Right lobe of liver (tissue), 6 donors: ENCODE measurements around the gene CPNE9. TPM values are rescaled to one million over a fixed set of nuclear protein-coding genes. Genes with fewer than 3 reads are reported as not detected.

Experiments
- ATAC-seq, 4 donors: fragments of 200-7000 bp; cut with Tn5 transposase; one replicate each; pipeline ENCODE4 v1.9.1; 2020; ENCODE audit warnings: mild to moderate bottlenecking in 4 of 4, moderate library complexity in 4 of 4
- DNase-seq, 3 donors: peaks; one replicate each; pipeline ENCODE4 v3.0.0-alpha.2; 2020
- H3K27ac ChIP-seq, 3 donors: fragments of 200-600 bp; one replicate each; pipeline ENCODE4 v1.8.0; 2022
- H3K27me3 ChIP-seq, 2 donors: fragments of 200-600 bp; one replicate each; pipeline ENCODE4 v1.8.0; 2022
- H3K36me3 ChIP-seq, 4 donors: fragments of 200-600 bp; sonication (generic) in 1 of 4; one replicate each; pipeline versions ENCODE4 v1.5.1 to v1.8.0; 2017 to 2022; ENCODE audit warnings: control low read depth in 1 of 4
- H3K4me1 ChIP-seq, 4 donors: fragments of 200-600 bp; sonication (generic) in 1 of 4; one replicate each; pipeline versions ENCODE4 v1.5.1 to v1.8.0; 2017 to 2022; ENCODE audit warnings: control low read depth in 1 of 4
- H3K4me3 ChIP-seq, 3 donors: fragments of 200-600 bp; one replicate each; pipeline ENCODE4 v1.8.0; 2022
- H3K9me3 ChIP-seq, 4 donors: fragments of 200-600 bp; sonication (generic) in 1 of 4; one replicate each; pipeline versions ENCODE4 v1.5.1 to v1.8.0; 2017 to 2022; ENCODE audit warnings: control low read depth in 1 of 4
- POLR2A ChIP-seq: fragments of 450-650 bp; IDR thresholded peaks from one replicate; pipeline ENCODE4 v1.6.1; 2017; ENCODE audit warnings: antibody characterized with exemption, mild to moderate bottlenecking
- WGBS: methylation state at CpG from one replicate; pipeline ENCODE4 v1.1.6; 2018; ENCODE audit warnings: low coverage, low lambda C conversion rate; ENCODE audit not compliant: insufficient coverage; ENCODE audit errors: missing lambda C conversion rate; 5-methylcytosine and 5-hydroxymethylcytosine counted together
- intact Hi-C, 2 donors: fragments of 100-400 bp; cut with DNase I; formaldehyde crosslinking; loops; one replicate each; pipeline versions ENCODE4 v1.11.2 to v1.14.1; 2022
- total RNA-seq, 6 experiments: library from RNA; depleted of rRNA in 2 of 6; stranded (reverse); fragments of >200 nt in 2 of 6; fragmentation: NEBNext Ultra II Directional in 3 of 6; extraction: Animal tissue kit (Norgen Biotek cat#: 25700) in 3 of 6; gene quantifications; one replicate each; pipeline versions ENCODE4 v1.1.0 to v1.2.4, GENCODE V29; 2016 to 2023
- TF ChIP-seq, protein P1 (sequence below), 4 donors: fragments of 200-600 bp in 3 of 4; fragments of 450-650 bp in 1 of 4; IDR thresholded peaks; one replicate each; pipeline versions ENCODE4 v1.5.1 to v1.8.0; 2016 to 2022; ENCODE audit warnings: antibody characterized with exemption in 4 of 4, mild to moderate bottlenecking in 2 of 4
- donor health status: DM: no; HTN: yes; CAD: no.
- donor health status: DM: no; HTN: no; CAD: no.
- donor health status: DM: no; HTN: no; CAD: no.
- donor health status: DM: no; HTN: yes; CAD: no.
- donor health status: DM: no; HTN: yes; CAD: no.

The CPNE9 gene
- total RNA-seq, 6 experiments from 2014 or later = not detected

- H3K36me3 ChIP-seq = peaks cover 0 to 82% (median 43%) of the 10 kb centered on the region in 4 donors
- no peaks in the 10 kb centered on the region for H3K27me3 ChIP-seq
- ATAC-seq (no peak), DNase-seq (no peak)
- H3K27ac ChIP-seq = no peak overlapping the region
- WGBS = no CpG with 5 or more reads among the region's 3 CpGs
- intact Hi-C loops = no loop called here
- H3K4me1 ChIP-seq = peaks cover 0 to 7% (median 0%) of the 10 kb centered on the region in 4 donors
- no peaks in the 10 kb centered on the region for H3K9me3 ChIP-seq
- no peak for TF ChIP-seq POLR2A
- TF ChIP-seq, protein P1, sequence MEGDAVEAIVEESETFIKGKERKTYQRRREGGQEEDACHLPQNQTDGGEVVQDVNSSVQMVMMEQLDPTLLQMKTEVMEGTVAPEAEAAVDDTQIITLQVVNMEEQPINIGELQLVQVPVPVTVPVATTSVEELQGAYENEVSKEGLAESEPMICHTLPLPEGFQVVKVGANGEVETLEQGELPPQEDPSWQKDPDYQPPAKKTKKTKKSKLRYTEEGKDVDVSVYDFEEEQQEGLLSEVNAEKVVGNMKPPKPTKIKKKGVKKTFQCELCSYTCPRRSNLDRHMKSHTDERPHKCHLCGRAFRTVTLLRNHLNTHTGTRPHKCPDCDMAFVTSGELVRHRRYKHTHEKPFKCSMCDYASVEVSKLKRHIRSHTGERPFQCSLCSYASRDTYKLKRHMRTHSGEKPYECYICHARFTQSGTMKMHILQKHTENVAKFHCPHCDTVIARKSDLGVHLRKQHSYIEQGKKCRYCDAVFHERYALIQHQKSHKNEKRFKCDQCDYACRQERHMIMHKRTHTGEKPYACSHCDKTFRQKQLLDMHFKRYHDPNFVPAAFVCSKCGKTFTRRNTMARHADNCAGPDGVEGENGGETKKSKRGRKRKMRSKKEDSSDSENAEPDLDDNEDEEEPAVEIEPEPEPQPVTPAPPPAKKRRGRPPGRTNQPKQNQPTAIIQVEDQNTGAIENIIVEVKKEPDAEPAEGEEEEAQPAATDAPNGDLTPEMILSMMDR (IDR thresholded peaks at IDR 0.05) = no peak
- no peak overlapping the region for H3K4me3 ChIP-seq
These were observed 20.2 kb upstream of the CPNE9 start for GRCh38 chr3:9683426-9683825.

DNA sequence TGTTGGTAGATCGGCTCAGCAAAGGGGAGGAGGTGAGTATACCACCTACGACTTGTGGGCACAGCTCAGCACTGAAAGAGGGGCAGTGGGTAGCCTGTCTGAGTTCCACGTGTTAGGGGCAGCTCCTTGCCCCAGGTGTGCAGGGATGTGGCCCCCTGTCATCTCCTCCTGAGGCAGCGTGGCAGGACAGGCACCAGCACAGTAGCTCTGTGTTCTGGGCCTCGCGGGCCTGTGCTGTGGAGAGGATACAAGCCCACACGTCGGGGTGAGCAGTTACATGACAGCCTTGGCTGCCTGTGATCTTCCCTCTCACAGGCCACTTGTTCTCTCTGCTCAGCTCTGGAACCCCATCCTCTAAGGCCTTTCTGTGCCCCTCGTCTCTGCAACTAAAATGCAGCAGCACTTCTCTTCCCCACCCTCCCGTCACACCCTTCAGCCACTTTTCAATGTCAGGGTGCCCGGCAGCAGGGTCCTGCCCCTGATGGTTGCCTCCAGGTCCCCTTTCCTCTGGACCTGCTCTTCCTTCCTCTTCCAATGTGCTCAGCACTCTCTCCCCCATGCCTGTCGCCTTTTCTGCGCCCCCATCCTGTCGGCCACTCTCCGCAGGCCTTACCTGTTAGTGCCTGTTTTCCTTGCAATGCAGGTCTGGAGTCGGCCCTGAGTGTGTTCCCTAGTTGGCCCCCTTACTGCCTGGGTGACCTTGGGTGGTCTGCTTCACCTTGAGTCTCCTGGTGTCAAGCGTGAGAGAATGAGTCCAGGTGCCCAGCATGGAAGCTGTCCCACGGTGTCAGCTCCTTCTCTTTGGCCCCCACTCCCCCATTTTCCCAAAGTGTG lies 18.2 kb upstream of the CPNE9 start:
- Histone ChIP-seq H3K9me3 (no peaks in the 10 kb centered on the region), H3K27me3 (no peaks in the 10 kb centered on the region), H3K27ac (no peak overlapping the region), H3K4me1 (peaks cover 0 to 7% (median 0%) of the 10 kb centered on the region in 4 donors), H3K4me3 (no peak overlapping the region), H3K36me3 (peaks cover 0 to 80% (median 46%) of the 10 kb centered on the region in 4 donors)
- intact Hi-C loops = no loop called here
- TF ChIP-seq, protein P1 (IDR thresholded peaks at IDR 0.05) = no peak
- TF ChIP-seq POLR2A = no peak
- ATAC-seq (no peak), DNase-seq (no peak)
- 95% methylated on average over 9 of the region's 18 CpGs for WGBS

- no peak overlapping the region for H3K4me3 ChIP-seq
- no peak overlapping the region for H3K27ac ChIP-seq
- WGBS = 80% methylated on average over 8 of the region's 9 CpGs
- H3K9me3 ChIP-seq = no peaks in the 10 kb centered on the region
- peaks cover 0 to 83% (median 49%) of the 10 kb centered on the region in 4 donors for H3K36me3 ChIP-seq
- H3K4me1 ChIP-seq = peaks cover 0 to 3% (median 0%) of the 10 kb centered on the region in 4 donors
- intact Hi-C loops = no loop called here
- DNase-seq (no peak), ATAC-seq (no peak)
- TF ChIP-seq, protein P1 (IDR thresholded peaks at IDR 0.05) = no peak
- TF ChIP-seq POLR2A = no peak
- no peaks in the 10 kb centered on the region for H3K27me3 ChIP-seq
These were observed 17.5 kb upstream of the CPNE9 start for GRCh38 chr3:9686050-9686550.

GRCh38 chr3:9686703-9687102 lies 16.9 kb upstream of the CPNE9 start:
- Histone ChIP-seq H3K4me1 (no peaks in the 10 kb centered on the region), H3K27me3 (no peaks in the 10 kb centered on the region), H3K9me3 (no peaks in the 10 kb centered on the region), H3K27ac (no peak overlapping the region), H3K4me3 (no peak overlapping the region), H3K36me3 (peaks cover 0 to 89% (median 49%) of the 10 kb centered on the region in 4 donors)
- TF ChIP-seq, protein P1 (IDR thresholded peaks at IDR 0.05) = no peak
- no peak for TF ChIP-seq POLR2A
- ATAC-seq (no peak), DNase-seq (no peak)
- 80% methylated on average over 2 of the region's 3 CpGs for WGBS
- intact Hi-C loops = no loop called here
